ENCODE results near the gene KLK6. TPM values are rescaled to one million over a fixed set of nuclear protein-coding genes. Genes with fewer than 3 reads are reported as not detected.
A peak's percentile ranks its signal among the peaks of the same experiment; 100 is the strongest.

The KLK6 gene
- under 1 TPM; 0.37 to 0.71 TPM for total RNA-seq
- 0.63 TPM for polyA plus RNA-seq (ENCODE audit: insufficient read depth, low read depth, low replicate concordance)
- long read RNA-seq, donor 1, partial matches to known transcripts, result 0 of 2 reads
- long read RNA-seq, donor 1, other reads (novel, unspliced or antisense), result 0 of 2 reads
- long read RNA-seq, donor 2, partial matches to known transcripts, result 0 of 1 reads
- long read RNA-seq, donor 2, other reads (novel, unspliced or antisense), result 0 of 1 reads

- Histone ChIP-seq H3K9me3 (no peaks in the 10 kb centered on the region), H3K4me3 (no peak within 1 kb of the TSS), H3K4me1 (peaks cover 7% of the 10 kb centered on the region), H3K36me3 (ENCODE audit: low read depth, missing control alignments) (no peaks in the 10 kb centered on the region), H3K27me3 (no peaks in the 10 kb centered on the region), H3K27ac (no peak within 1 kb of the TSS)
- 85 to 92% methylated on average over 18 to 19 of the region's 19 CpGs for WGBS, 2 donors
- TF ChIP-seq CTCF (IDR thresholded peaks at IDR 0.05), result no peak
- no peak for TF ChIP-seq POLR2A (IDR thresholded peaks at IDR 0.05)
- DNase-seq, result no peak
- intact Hi-C loops (cut with DNase I; ENCODE audit: low total_unique reads), result no loop called here
Measured at GRCh38 chr19:50969413-50969760, at the start of gene KLK6. Gene KLK6, minus strand, starts transcription at chr19:50969591. Its CDS starts 1,487 bp downstream, at chr19:50968104.

GRCh38 chr19:51018745-51019543 lies 49.6 kb upstream of the KLK6 start:
- Histone ChIP-seq H3K36me3 (ENCODE audit: low read depth, missing control alignments) (no peaks in the 10 kb centered on the region), H3K4me1 (peaks cover 21% of the 10 kb centered on the region), H3K27ac (peak overlapping the region; percentile 60 to 85), H3K4me3 (peak overlapping the region; percentile 46 to 64), H3K9me3 (no peaks in the 10 kb centered on the region), H3K27me3 (no peaks in the 10 kb centered on the region)
- TF ChIP-seq CTCF (IDR thresholded peaks at IDR 0.05), result no peak
- no peak for TF ChIP-seq POLR2A (IDR thresholded peaks at IDR 0.05)
- intact Hi-C loops (cut with DNase I; ENCODE audit: low total_unique reads), result no loop called here
- 1 to 2% methylated on average over 21 to 66 of the region's 68 CpGs for WGBS, 2 donors
- peak; percentile 65 for DNase-seq

GRCh38 chr19:51016798-51017683 lies 47.6 kb upstream of the KLK6 start:
- Histone ChIP-seq H3K27me3 (no peaks in the 10 kb centered on the region), H3K27ac (peak overlapping the region; percentile 31 to 65), H3K4me1 (peaks cover 21% of the 10 kb centered on the region), H3K4me3 (peak overlapping the region; percentile 39 to 63), H3K9me3 (no peaks in the 10 kb centered on the region), H3K36me3 (ENCODE audit: low read depth, missing control alignments) (no peaks in the 10 kb centered on the region)
- intact Hi-C loops (cut with DNase I; ENCODE audit: low total_unique reads), result no loop called here
- peak; percentile 81 to 92 (median 89) for TF ChIP-seq CTCF (IDR thresholded peaks at IDR 0.05)
- no peak for TF ChIP-seq POLR2A (IDR thresholded peaks at IDR 0.05)
- 1% methylated on average over 65 to 68 of the region's 68 CpGs for WGBS, 2 donors
- DNase-seq, result peak; percentile 87

GRCh38 chr19:51015691-51016267 lies 46.4 kb upstream of the KLK6 start:
- H3K27me3 ChIP-seq, result no peaks in the 10 kb centered on the region
- H3K27ac ChIP-seq, result no peak overlapping the region
- WGBS, 2 donors, result 94% methylated on average over 13 to 19 of the region's 19 CpGs
- intact Hi-C loops (cut with DNase I; ENCODE audit: low total_unique reads), result no loop called here
- no peak for TF ChIP-seq CTCF (IDR thresholded peaks at IDR 0.05)
- no peak for TF ChIP-seq POLR2A (IDR thresholded peaks at IDR 0.05)
- DNase-seq, result no peak
- peaks cover 15% of the 10 kb centered on the region for H3K4me1 ChIP-seq
- H3K9me3 ChIP-seq, result no peaks in the 10 kb centered on the region
- H3K4me3 ChIP-seq, result no peak overlapping the region
- no peaks in the 10 kb centered on the region for H3K36me3 ChIP-seq (ENCODE audit: low read depth, missing control alignments)

Data from testis (tissue), 5 donors.